ENCODE results near the gene PRELID3B.
"Not testable (repeated sequence)": the region's sequence is repeated elsewhere in the genome, so short reads cannot be mapped to it uniquely, and the experiment has no call there.

The PRELID3B gene

DNA sequence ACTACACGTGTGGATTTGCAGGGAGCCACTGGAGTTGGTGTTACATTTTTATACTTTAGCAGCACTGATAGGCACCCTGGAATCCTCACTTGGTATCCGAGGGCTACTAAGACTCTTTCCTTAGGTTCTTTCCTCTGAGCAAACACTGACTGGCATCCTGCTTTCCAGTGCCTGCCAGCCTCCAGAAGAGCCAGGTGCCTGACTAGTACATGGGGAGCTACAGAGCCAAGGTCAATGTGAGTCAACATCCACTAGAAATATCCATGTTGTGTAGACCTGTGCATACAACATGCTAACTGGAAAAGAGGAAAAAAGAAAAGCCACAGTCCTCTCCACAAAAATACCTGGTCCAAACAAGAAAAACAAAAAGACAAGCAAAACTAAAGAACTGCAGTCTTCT, 17.5 kb downstream of the PRELID3B start:
- DNase-seq: no peak

DNA sequence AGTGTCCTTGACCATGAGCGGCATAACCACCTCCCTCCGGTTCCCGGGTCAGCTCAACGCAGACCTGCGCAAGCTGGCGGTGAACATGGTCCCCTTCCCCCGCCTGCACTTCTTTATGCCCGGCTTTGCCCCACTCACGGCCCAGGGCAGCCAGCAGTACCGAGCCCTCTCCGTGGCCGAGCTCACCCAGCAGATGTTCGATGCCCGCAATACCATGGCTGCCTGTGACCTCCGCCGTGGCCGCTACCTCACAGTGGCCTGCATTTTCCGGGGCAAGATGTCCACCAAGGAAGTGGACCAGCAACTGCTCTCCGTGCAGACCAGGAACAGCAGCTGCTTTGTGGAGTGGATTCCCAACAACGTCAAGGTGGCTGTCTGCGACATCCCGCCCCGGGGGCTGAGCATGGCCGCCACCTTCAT, 18.5 kb downstream of the PRELID3B start:
- DNase-seq: no peak

DNA sequence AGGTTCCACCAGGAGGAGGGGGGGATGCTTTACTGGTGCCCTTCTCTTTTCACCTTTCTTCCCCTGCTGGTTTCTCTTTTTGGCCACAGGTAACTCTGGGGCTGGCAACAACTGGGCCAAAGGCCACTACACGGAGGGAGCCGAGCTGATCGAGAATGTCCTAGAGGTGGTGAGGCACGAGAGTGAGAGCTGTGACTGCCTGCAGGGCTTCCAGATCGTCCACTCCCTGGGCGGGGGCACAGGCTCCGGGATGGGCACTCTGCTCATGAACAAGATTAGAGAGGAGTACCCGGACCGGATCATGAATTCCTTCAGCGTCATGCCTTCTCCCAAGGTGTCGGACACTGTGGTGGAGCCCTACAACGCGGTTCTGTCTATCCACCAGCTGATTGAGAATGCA, 19.0 kb downstream of the PRELID3B start:
- DNase-seq: no peak

DNA sequence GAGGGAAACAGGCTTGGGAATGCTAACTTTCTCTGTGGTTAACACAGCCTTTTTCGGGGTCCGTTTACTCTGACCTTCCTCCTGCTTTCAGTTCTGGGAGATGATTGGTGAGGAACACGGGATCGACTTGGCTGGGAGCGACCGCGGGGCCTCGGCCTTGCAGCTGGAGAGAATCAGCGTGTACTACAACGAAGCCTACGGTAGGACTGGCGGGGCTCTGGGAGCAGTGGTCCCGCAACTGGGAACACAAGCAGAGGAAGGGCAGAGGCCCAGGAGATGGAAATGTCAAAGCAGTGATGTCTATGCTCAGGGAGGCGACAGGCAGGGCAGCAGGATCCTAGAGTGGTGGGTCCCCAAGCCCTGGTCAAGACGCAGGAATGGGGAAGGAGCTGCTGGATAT, 19.8 kb downstream of the PRELID3B start:
- DNase-seq: no peak

DNA sequence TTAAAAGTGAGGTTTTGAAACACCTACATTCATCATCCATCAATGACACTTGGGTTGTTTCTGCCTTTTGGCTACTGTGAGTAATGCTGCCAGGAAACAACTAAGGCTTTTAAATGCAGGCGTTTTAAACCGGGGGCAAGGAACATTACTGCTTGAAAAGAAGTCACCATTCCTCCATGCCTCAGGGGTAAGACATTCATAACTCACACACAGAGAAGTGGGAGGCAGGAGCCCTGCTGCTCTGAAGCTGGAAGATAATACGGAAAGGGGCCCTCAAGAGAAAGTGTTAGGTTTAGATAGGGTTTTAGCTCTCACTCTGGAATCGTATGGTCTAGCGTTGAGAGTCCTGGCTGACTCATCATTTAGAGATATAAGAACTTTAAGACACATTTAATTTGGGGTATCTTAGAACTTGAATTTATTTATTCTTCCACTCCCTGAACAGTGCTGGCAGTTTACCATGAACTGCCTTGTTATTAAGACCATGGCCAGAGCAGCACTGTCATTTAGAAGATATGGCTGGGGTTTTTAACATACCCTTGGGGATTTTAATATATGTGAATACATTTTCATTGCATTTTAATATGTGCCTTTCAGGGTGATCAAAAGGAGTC, 21.5 kb downstream of the PRELID3B start:
- DNase-seq: no peak

DNA sequence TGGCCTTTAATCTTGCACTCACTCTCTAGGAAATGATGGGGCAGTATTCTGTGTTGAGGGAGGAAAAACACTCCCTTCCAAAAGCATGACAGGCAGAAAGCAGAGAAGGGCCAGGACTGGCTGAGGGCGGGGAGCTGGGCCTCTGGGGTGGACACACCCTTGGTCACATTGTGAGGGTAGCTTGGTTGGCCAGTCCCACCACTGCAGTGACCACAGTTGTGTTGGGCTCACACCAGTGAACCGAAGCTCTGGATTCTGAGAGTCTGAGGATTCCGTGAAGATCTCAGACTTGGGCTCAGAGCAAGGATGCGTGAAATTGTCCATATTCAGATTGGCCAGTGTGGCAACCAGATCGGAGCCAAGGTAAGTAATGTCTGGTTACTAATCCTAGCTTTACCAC, 23.4 kb downstream of the PRELID3B start, which contains the start of gene TUBB1:
TUBB1 (plus strand) TSS at position 213 of the 400 bp plus-strand sequence; CDS start at position 307, 94 bp downstream.
- DNase-seq: no peak

DNA sequence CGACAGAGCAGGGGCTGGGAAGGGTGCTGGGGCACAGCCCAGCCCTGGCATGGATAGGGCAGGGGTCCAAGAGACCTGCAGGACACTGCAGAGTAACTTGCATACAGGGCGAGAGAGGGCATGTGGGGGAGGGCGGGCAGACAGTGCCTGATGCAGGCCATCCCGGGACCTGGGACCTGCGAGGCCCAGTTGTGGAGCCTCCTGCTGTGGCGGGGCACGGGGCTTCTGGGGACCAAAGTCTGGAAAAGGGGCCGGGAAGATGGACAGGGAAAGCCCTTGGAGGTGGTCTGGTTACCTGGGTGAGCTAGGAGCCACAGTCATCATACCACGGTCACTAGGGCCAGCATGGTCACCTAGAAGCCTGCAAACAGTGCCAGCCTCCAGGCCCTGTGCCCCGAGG, 23.8 kb downstream of the PRELID3B start:
- no peak for DNase-seq

DNA sequence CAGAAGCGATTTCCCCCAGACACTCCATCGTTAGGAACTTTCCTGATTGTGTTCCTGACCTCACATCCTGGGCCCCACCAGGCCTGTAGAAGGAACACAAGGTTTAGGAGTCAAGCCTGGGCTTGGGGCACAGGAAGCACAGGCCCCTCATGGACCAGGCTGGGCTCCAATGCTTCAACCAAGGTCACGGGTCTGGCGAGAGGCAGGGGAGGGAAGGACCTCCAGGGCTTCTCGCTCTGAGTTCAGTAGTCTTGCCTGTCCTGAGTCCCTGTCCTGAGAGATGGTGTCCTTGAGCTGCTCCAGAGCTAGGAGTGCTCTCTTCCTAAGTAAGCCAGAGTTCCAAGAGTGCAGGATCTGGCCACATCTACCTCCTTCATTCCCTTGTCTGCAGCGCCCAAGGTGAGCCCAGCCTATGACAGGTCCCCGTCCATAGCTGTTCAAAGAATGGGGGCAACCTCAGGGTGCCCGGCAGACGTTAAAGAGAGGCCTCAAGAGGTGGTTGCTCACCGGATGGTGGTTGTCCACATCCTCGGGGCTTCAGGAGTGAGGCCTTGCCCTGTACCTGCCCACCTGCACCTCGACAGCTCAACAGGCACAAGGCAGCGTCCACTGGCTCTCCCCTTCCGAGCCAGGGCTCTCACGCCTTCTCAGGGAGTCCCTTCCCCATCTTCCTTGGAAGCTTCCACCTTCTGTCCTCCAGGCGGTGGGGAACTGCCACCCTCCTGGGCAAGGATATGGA, 24.9 kb downstream of the PRELID3B start:
- no peak for DNase-seq

DNA sequence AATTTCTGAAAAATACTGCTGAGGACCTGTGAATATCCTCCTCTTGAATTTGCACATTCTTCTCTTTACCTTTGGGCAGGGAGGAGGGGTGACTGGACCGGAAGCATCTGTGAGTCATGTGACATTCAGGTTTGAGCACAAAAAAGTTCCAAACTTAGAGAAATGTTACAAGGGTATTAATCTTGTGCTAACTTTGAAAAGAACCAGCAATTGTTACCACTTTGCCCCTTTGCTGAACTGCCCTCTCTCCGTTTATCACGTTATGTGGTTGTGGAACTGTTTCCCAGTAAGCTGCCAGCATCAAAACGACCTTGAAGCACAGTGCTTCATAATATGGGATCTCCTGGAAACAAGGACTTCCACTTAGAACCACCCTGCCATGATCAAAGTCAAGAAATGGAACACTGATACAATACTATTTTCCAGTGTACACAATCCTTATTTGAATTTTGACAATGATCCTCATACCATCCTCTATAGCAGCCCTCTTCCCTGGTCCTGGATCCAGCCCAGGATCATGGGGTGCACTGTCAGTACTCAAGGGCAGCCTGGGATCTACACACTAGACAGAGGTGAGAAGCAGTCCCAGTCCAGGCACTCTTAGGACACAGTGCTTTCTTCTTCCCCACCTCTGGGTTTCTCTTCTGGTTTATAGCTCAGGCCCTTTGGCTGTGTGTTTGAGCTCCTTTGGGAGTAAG, 25.6 kb downstream of the PRELID3B start:
- no peak for DNase-seq

DNA sequence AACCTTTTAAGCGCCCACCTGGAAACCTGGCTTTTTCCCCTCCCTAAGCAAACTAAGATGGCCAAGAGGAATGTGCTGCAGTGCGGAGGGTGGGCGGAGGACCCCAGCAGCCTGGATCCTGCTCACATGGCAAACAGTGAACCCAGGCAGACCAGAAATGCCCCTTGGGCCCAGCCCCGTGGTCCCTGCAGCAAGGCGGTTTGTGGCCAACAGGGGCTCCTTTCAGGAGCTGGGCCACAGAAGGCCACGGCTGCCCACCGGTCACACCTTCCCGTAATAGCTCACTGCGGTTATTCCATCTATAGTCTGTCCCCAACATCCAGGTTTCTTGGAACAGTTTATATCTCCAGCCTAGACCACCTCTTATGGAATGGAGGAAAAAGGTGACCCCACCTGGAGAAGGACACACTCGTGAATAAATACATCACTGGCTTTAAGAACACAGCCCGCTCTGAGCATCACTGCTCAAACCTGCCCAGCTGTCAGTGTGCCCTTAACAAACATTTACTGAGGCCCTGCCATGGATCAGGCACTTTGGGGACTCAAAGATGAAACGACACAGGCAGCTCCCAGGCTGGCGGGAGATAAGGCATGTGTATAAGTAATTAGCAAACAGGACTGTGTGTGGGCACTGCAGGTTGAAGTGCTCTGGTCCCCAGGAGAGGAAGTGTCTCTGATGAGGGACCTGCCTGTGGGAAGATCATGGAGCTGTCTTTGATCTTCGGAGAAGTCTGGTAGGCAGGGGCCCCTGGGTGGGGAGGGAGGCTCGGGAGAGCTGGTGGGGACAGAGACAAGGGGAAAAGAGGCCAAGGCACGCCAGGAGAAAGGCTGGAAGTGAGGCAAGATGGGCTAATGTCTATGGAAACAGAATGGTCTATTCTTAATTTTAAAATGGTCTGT, 26.5 kb downstream of the PRELID3B start:
- DNase-seq: no peak

DNA sequence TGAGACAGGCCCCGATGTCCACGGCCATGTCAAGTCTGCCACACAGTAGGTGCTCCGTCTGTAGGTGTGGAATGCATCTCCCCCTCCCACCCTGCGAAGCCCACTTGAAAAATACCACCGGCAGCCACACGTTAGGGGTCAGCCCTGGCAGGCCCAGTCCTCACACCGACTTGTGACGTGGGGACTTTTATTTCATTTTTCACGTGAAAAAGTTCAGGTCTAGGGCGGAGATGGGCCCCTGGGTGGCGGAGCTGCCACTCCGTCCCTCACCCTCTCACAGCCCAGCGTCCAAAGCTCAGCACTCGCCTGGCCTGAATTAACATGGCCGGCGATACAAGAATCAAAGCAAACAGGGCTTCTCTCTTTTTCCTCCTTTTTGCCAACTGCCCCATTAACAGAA, 27.2 kb downstream of the PRELID3B start:
- no peak for DNase-seq

DNA sequence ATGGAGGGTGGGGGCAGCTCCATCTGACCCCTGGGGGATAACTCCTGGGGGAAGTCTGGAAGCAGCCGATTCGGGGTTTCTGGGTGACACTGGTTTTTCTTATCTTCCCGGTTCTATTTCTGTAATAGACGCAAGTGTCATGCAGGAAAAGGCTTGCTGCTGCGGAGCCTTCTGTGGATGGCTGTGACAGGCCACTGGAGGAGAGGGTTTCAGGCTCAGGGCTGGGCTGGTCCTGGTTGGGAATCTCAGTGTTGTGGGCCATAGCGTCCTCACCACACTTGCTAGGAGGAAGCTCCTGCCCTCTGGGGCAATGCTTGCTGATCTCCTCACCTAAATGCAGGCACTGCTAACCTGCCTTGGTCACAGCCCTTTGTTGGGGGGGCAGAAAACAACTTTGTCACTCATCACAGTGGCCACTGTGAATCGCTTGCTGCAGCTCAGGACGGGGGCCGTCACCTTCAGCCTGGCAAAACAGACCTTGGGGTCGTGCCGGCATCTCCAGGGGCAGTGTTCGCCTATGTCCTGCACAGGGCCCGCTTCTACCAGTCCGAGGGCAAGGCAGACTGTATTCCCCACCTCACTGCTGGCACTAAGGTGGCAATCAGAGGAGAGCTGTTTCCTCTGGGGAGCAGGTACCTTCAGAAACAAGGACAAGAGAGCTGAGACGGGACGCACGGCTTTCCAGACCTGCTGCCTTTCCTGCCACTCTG, 27.8 kb downstream of the PRELID3B start:
- no peak for DNase-seq

DNA sequence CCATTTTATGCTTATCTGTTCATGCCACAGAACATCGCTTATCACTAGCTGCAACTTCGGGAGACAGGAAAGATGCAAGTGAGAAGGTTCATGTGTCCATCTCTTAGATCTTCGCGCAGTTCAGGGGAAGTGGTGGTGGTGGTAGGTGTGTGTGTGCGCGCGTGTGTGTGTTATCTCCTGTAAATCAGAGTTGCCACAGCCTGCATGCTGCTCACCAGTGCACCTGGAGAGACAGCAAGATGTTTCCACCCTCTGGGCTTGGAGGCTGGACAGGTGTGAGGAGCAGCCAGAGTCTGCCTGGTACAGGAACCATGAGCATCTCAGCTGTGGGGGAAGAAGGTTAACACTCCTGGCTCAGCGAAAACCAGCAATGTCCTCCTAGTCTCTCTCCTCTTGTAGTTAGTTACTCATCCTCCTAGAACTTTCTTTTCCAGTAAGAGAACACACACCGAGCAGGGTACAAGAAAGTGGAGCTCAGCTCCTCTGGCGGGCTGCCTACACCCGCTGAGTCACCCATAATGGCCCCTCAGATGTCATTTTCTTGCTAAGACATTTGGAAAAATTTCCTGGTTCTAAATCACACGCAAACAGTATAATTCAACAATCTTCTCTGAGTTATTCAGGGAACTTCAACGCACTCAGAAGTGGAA, 28.5 kb downstream of the PRELID3B start:
- DNase-seq: peak; percentile 38

DNA sequence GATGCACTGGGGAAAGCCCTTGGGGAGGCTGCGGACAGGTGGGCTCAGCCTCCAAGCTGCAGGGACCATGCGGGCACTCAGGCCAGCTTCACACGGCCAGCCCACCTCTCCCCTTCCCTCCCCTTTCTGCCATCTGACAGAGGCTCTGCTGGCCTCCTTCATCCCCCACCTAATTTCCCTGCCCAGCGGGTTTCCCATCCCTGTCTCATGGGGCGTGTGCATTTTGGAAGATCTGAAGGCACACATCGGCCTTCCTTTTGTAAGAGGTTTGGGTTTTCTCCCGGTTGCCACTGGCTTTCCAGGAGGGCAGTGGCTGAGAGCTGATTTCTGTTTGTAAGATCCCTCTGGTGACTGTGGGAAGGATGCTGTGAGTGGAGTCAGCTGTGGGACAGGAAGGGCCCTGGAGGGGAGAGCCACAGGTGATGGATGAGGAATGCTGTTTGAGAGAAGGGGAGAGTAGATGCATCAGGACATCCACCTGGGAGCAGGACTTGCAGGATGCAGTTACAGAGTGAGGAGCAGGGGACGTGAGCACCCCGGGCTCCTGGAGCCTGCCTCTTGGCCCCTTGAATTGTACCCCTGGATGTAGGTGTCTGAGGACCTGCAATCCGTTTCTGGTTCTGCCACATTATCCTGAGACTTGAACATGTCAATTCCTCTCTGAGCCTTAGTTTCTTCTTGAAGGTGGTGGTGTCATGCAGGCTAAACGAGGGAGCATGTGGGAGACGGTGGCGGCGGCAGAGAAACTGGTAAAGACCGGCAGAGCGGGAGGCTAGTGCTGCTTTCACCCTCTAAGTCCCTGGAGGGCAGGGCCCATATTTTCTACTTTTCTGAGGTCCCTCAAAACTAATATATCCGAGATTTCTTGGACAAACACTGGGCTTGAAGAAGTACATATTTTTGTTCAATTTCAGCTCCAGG, 29.3 kb downstream of the PRELID3B start:
- DNase-seq: no peak

DNA sequence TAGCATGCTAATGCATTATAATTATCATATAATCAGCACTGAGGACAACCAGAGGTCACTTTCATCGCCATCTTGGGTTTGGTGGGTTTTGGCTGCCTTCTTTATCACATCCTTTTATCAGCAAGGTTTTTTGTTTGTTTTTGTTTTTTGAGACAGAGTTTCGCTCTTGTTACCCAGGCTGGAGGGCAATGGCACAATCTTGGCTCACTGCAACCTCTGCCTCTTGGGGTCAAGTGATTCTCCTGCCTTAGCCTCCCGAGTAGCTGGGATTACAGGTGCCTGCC, 30.8 kb downstream of the PRELID3B start:
- DNase-seq: not testable (repeated sequence)

DNA sequence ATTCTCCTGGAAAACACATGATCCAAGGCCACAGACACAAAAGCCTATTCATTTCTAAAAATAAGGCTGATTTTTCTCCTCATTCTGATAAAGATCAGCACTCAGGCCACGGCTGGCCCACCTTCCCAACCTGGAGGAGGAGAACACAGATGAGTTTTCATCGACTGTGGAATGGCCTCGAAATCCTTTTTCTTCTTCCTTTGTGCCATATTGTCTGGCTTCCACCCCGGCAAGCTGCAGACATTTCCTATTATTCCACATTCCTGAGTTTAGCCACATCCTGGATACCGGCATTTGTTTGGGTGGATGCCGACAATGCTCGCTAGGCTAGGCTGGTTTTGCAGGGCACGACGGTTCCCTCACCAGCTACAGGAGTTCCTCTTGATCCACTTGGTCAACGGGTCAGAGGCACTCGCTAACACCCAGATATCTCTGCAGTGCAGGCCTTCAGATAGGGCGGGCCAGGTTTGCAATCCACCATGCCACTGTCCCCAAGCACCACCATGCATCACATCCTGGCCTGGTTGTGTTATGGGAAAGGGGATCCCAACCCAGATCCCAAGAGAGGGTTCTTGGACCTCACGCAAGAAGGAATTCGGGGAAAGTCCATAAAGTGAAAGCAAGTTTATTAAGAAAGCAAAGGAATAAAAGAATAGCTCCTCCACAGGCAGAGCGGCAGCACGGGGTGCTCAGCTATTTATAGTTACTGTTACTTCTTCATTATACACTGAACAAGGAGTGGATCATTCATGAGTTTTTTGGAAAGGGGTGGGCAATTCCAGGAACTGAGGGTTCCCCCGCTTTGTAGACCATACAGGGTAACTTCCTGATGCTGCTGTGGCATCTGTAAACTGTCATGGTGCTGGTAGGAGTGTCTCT, 31.4 kb downstream of the PRELID3B start:
- no peak for DNase-seq

DNA sequence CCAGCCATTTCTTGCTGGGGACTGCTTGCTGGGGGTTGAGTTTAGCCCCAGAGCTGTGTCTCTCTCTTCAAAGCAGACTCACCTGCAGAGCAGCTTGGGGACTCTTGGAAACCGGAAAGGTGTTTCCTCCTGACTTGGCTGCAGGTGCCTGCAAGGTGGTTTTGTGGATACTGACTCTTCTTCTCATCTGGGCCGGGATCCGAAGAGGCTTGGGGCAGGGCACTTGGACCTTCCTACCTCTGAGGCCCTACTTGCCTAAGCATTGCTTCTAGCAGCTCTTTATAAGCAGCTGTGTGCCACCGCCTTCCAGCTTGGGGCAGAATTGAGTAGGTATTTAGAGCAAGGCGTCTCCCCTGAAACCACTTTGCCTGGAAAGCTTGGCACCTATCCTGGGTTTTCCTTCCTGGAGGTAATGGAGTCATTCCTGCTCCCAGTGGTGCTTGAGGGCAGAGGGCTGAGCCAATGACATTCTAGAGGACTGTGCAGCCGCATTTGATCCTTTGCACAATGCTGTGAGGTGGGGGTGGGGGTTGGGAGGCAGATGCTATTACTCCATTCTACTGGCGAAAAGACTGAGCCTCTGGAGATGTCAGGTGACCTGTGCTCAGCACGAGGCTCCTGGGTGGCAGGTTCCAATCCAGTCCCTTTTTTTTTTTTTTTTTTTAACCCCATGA, 32.1 kb downstream of the PRELID3B start:
- no peak for DNase-seq

DNA sequence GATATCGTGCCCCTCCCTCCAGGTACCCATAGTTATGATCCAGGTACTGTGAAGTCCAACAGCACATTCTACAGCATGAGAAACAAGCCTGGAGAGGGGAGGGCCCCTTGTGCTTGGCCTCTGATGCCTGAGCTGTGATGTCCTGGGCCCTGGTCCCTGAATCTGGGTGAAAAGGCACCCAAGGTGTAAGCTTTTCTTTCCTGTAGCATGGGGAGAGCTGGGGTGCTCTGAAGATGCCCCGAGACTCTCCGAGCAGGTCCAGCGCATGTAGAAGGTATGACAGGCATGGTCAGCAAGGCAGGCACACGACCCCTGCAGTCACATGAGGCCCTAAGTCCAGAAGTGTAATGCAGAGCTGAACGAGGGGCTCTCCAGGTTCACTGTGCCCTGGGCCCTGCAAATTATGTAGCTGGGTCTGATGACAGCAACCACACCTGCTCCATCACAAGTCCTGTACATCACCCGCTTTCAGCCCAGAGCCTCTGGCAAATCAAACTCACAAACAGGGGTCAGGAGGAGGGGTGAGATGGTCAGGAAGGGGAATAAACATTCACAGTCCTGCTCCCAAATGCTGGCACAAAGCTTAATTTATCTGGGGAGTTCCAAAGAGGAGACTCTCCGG, 33.8 kb downstream of the PRELID3B start:
- no peak for DNase-seq

All from CD4-positive, alpha-beta T cell treated with Interleukin-12 subunit alpha and Interleukin-12 subunit beta, for 1 hour (primary cell).